Stimulated activated naive CD8-positive, alpha-beta T cell treated with anti-CD3 and anti-CD28 coated beads, Interleukin-15, Interleukin-2, amounts not matched to agents 100 U/mL and 50 U/mL, for 24 hours (primary cell): ENCODE measurements around the gene NOC2L.
"Not testable (repeated sequence)": the region's sequence is repeated elsewhere in the genome, so short reads cannot be mapped to it uniquely, and the experiment has no call there.

Source experiments
- ATAC-seq: fragments of 150-1000 bp; cut with Tn5 transposase; one replicate; pipeline ENCODE4 v1.10.0; 2021
- DNase-seq: peaks from one replicate; pipeline ENCODE4 v3.0.0; 2021

Gene NOC2L

DNA sequence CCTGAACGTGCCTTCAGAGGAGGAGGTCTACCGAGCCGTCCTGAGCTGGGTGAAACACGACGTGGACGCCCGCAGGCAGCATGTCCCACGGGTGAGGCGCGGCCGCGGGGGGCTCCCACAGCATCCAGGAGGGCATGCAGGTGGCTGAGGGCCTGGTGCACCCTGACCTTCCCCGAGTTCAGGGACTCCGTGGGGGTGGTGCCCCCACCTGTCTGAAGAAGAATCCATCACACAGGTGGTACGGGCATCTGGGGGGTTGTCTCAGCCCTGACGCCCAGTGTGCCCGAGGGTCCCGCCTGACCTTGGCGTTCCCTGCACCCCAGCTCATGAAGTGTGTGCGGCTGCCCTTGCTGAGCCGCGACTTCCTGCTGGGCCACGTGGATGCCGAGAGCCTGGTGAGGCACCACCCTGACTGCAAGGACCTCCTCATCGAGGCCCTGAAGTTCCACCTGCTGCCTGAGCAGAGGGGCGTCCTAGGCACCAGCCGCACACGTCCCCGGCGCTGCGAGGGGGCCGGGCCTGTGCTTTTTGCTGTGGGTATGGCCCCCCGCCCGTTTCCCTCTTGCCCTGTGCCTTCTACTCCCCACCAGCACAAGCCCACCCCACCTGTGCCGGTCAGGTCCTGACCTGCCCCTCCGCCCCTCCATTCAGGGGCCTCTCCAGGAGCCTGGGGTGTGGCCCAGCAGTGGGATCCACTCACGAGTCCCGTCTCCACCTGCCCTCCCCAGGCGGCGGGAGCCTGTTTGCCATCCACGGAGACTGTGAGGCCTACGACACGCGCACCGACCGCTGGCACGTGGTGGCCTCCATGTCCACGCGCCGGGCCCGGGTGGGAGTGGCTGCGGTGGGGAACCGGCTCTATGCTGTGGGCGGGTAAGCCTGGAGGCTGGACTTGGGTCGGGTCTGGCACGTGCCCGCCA, 3.6 kb upstream of the NOC2L start:
- no peak for ATAC-seq
- no peak for DNase-seq

DNA sequence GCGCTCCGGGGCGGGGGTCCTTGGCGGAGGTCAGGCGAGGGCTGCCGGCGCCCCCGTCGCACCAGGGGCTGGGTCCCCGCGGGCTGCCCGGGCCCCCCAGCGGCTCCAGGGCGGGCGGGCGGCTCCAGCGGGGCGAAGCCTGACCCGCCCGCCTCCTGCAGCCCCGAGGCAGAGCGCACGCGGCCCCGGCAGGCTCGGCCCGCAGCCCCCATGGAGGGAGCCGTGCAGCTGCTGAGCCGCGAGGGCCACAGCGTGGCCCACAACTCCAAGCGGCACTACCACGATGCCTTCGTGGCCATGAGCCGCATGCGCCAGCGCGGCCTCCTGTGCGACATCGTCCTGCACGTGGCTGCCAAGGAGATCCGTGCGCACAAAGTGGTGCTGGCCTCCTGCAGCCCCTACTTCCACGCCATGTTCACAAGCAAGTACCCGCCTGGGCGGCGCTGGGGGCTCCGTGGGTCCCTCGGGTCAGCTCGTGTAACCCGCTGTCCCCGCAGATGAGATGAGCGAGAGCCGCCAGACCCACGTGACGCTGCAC, 2.1 kb upstream of the NOC2L start:
- no peak for DNase-seq
- no peak for ATAC-seq

DNA sequence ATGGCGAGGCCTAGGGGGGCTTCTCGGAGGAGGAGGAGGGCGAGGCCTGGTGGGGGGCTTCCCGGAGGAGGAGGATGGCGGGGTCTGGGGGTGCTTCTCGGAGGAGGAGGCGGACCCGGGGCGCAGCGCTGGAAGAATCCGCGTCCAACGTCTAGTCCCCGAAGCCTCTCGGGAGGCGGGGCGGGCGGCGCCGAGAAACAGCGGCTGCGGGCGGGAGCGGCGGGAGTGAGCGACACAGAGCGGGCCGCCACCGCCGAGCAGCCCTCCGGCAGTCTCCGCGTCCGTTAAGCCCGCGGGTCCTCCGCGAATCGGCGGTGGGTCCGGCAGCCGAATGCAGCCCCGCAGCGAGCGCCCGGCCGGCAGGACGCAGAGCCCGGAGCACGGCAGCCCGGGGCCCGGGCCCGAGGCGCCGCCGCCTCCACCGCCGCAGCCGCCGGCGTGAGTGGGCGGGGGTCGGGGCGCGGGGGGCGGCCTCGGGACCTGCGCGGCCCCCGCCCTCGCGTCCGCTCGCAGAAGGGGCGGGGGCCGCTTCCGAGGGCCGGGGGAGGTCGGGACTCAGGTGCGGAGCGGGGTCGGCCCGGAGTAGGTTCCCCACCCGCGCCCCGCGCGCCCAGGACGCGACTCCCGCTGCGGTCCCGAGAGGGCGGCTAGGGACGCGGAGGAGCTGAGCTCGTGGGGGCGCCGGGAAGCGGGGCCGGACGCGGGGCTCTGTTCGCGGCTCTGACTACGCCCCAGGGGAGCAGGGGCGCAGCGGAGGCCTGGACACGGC, 1.5 kb upstream of the NOC2L start, which contains the start of gene KLHL17:
KLHL17 (plus strand) TSS at position 222 of the 769 bp plus-strand sequence; CDS start at position 332, 110 bp downstream.
- ATAC-seq (peak; percentile 53), DNase-seq (peak; percentile 90)

DNA sequence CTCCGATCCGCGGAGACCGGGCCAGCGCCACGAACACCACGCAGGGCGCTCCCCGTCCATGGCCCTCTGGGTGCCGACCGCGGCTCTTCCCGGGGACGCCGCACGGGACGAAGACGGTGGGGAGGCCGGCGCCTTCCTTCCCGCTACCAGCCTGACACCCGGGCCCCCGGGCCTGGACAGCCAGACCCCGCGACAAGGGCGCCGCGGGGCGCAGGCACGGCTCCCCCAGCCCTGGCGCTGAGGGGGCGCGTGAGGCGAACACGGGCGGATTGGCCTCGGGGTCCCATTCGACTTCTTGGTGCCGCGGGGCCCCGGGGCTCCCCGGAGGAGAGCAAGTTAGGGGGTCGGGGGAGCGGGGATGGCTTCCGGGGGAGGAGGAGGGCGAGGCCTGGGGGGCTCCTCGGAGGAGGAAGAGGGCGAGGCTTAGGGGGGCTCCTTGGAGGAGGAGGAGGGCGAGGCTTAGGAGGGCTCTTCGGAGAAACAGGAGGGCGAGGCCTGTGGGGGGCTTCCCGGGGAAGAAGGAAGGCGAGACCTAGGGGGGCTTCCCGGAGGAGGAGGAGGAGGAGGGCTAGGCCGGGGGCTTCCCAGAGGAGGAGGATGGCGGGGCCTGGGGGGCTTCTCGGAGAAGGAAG, 791 bp upstream of the NOC2L start:
- ATAC-seq (no peak), DNase-seq (peak; percentile 30)

DNA sequence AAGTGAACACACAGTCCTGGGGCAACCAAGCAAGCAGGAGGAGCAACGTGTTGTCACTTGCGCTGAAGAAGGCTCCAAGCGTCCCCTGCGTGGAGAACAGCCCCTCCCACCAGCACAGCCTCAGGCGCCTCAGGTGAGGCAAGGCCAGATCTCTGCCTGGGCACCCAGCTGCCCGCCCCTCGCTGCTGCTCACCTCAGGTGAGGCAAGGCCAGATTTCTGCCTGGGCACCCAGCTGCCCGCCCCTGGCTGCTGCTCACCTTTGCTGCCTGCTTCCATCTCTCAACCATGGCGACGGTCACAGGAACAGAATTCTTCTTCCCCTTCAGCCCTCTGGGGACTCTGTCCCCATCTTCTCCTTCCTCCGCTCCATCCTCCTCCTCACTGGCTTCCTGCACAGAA, 2.4 kb downstream of the NOC2L start:
- ATAC-seq (no peak), DNase-seq (no peak)

DNA sequence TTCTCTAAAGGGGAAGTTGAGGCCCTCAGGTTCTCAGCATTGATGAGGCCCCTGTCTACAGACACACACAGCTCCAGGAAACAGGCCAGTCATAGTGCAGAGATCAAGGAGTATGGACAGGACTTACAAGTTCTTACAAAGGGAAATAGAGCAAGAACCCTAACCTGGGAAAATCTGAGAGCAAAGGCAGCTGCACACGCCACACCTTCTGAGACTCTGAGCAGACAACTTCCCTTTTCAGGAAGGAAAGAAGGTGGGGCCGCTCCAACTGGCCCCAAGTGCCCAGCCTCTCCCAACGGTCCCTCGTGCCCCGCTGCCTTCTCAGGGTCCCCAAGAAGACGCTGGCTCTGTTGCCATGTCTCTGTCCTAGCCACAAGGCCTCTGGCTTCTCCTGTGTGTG, 3.6 kb downstream of the NOC2L start:
- DNase-seq (no peak), ATAC-seq (no peak)

DNA sequence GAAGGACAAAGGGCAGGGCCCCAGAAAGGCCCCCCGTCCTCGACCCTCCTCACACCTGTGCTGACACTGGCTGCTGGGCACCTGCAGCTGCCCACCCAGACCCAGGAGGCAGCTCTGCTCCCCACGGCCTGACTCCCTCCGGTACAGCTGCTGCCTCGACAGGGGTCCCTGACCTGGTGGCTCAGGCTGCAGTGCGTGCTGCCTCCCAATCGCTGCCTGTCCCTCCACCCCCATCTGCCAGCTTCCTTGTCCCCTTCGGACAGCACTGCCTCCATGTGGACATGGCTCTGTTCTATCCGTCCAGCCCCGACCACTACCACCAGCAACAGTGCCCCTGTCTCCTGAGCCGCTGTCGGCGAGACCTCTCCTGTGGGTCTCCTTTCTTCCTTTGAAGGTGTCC, 4.1 kb downstream of the NOC2L start:
- no peak for DNase-seq
- no peak for ATAC-seq

DNA sequence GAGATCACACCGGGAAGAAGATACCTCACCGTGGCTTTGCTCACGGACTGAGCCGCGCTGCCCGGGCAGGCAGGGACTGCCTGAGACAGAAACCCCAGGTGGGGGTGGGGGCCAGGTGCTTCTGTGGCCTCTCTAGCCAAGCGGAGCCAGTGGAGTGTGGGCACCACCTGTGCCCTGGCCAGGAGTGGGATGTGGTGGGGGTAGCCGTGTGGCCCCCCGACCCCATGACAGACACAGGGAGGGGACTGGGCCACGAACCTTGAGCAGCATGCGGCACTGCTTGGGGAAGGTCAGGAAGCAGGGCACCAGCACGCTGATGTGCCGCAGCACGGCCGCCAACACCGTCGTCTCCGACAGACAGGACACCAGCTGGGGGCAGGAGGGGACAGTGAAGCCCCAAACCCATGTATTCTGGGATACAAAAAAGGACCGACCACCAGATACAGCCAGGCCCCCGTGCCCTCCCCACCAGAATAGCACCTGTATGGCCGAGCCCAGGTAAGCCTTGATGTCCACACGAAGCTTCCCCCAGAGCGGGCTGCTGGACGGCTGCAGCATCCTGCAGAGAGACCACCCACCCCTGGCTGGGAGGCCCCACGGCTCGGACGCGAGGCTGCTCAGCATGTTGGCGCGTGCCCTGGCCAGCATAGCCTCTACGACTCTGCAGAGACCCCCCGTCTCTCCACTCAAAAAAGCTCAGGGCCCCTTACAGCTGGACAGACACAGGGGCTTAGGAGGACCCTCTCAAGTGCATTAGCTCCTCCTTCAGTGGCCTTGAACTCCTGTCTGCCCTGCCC, 5.3 kb downstream of the NOC2L start:
- DNase-seq (no peak), ATAC-seq (no peak)

DNA sequence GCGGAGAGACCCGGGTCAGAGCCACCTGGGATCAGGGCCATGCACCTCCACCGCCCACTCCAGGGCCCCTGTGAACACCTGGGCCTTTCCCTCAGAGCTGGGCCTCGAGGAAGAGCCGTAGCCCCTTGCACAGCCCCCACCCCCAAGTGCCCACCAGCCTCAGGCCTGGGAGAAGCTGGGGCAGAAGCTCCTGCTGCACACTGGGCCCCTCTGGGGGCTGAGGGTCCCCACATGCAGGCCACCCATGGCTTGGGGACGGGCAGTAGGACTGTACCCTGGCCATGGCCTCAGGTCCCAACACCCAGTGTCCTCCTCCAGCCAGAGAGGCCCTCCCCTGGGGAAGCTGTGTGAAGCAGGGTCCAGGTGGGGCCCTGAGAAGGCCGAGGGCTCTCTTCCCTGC, 6.5 kb downstream of the NOC2L start:
- ATAC-seq (no peak), DNase-seq (no peak)

DNA sequence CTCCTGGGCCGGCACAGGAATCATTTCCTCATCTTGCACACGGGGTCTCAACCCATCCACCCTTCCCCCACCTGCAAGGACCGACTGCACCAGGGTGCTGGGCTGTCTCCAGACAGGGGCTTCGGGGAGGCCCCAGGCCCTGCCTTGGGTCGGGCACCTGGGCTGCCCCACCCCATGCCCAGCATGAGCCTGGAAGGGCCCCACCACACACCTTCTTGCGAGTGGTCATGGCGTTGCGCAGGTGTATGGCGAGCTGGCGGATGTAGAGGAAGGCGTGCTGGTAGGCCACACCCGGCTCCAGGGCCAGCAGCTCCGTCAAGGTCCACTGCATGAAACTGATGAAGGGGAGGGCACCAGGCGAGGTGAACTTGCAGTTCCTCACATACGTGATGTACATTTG, 6.9 kb downstream of the NOC2L start:
- ATAC-seq (no peak), DNase-seq (no peak)

DNA sequence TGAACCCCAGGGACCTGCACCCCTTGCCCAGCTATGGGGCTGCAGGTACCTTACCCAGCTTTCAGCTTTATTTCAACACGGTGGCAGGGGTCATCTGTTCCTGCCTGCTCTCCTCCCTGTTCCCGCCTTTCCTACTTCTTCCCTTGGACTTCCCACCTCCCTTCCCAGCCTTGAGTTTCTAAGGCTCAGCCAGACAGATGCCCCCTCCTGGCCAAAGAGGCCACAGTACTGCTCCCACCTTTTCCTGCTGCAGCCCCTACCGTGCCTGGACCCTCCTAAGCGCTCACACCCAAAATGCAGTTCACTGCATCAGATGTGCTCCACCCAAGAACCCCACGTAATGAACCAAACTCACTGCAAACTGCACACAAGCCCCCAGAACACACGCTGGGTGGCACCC, 7.7 kb downstream of the NOC2L start:
- no peak for DNase-seq
- ATAC-seq, result no peak

DNA sequence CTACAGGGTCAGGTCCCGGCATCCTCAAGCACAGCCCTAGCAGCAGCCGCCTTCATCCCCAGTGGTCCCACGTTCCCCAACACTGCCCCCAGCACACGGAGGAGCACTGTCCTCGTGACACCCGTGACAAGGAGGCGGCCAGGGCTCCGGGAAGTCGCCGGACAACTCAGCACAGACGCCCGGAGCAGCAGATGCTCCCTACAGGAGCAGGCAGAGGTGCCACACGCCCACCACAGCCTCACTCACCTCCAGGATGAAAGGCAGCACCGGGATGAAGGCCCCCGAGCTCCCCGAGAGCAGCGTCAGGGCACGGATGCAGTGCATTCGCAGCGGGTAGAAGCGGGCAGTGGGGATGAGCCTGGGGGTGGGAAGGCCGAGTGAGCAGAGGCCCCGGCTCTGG, 8.2 kb downstream of the NOC2L start:
- DNase-seq (no peak), ATAC-seq (no peak)

DNA sequence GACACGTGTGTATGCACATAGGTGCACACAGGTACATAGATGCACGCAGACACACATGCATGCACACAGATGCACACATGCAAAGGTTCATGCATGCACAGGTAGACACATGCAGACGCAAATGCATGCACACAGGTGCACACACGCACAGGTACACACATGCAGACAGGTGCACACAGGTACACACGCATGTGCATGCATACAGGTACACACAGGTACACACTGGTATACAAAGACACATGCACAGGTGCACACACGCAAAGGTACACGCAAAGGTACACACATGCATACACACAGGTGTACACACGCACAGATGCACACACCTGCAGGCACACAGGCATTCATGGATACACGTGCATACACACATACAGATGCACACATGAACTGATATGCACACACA, 8.8 kb downstream of the NOC2L start:
- ATAC-seq (no peak), DNase-seq (no peak)

DNA sequence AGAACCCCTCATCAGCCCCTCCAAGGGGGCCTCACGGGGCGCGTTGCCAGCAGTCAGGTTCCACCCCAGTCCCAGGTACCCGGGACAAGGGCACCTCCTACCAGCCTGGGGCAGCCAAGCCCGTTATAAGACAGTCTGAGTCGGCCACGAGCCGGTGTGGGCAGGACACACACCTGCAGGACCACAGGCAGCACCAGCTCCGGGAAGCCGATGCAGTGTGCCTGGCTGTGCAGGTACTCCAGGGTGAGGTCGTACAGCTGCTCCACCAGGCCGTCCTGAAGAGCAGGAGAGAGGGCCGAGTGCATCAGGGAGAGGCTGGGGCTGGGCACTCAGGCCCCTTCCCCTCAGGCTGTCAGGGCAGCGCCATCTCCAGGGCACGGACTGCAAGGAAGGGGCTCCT, 11.1 kb downstream of the NOC2L start:
- ATAC-seq, result no peak
- no peak for DNase-seq

DNA sequence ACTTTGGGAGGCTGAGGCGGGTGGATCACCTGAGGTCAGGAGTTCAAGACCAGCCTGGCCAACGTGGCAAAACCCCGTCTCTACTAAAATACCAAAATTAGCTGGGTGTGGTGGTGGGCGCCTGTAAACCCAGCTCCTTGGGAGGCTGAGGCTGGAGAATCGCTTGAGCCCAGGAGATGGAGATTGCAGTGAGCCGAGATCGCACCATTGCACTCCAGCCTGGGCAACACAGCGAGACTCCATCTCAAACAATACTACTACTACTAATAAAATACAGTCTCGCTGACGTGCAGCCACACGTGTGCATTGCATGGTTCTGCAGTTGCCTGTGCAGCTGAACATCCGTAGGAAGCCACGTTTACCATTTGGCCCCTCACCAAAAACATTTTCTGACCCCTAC, 12.2 kb downstream of the NOC2L start:
- DNase-seq, ATAC-seq: not testable (repeated sequence)

DNA sequence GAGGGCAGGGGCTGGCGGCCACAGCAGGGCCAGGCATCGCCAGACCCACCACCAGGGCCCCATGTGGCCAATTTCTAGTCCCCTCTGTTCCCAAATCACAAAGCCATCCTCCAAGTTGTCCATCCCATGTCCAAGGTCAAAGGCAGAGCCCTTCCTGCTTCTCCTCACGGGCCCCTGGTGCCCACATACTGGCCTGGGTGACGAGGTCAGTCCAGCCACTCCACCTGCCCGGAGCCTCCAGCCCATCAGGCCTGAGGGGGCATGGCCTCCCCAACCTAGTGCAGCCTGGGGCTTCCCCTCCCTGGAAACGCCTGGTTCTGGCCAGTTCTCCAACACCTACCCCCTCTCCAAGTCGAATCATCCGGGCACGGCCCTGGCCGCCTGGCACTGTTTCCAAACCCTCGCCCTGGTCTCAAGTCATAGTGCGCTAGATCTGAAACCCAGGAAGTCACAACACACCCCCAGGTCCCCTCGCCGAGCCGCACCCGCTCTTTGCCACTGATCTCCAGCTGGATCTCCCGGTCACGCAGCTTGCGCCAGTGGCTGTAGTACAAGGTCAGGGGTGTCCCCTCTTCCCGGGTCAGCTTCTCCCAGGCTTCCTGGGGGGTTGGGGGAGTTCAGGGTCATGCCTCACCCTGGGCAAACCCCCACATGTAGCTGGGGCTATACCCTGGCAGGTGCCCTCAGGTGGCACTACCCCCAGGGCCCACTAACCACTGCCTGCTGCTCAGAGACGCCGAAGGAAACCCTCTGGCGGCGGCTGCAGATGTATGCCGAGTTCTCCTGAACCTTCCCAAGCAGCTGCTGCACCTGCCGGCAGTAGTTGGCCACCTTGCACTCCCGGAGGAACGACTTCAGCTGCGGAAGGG, 13.1 kb downstream of the NOC2L start:
- no peak for ATAC-seq
- no peak for DNase-seq

DNA sequence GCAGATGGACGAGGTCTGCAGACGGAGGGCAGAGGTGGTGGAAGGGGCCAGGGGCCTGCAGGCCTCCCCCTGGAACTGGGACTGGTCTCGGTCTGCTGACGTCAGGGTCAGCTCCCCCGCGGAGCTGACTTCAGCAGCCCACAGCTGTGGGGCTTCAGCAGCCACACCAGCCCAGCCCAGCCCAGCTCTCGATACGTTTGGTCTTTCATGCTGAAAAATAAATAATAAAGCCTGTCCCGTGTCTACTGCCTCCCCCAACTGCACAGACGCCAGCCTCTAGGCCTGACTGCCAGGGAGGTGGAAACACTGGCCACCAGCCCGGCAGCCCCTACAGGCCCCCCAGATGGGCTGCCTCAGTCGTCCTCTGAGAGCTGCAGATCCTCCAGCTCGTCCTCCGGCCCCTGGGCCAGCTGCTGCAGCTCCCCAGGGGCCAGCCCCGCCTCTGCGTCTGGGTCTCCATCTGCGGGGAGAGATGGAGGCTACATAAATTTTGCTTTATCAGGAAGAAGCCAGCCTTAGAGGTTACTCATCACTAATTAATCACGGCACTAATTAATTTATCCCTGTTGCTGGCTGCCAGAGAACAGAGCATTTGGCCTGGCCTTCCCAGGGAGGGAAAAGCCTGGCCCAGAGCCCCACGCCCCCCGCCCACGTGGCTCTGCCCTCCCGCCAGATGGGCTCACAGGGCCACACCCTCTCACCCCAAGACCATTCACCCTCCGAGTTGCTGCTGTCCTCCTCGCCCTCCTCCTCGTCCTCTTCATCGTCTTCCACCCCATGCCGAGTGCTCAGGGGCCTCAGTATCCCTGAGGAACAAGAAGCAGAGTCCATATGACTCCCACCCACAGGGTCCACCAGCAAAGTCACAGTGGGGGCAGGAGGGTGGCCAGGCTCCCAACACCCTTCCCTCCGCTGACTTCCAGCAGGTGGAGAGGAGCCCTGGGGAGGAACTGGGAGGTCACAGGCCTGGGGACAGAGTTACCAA, 14.4 kb downstream of the NOC2L start:
- ATAC-seq (no peak), DNase-seq (no peak)

DNA sequence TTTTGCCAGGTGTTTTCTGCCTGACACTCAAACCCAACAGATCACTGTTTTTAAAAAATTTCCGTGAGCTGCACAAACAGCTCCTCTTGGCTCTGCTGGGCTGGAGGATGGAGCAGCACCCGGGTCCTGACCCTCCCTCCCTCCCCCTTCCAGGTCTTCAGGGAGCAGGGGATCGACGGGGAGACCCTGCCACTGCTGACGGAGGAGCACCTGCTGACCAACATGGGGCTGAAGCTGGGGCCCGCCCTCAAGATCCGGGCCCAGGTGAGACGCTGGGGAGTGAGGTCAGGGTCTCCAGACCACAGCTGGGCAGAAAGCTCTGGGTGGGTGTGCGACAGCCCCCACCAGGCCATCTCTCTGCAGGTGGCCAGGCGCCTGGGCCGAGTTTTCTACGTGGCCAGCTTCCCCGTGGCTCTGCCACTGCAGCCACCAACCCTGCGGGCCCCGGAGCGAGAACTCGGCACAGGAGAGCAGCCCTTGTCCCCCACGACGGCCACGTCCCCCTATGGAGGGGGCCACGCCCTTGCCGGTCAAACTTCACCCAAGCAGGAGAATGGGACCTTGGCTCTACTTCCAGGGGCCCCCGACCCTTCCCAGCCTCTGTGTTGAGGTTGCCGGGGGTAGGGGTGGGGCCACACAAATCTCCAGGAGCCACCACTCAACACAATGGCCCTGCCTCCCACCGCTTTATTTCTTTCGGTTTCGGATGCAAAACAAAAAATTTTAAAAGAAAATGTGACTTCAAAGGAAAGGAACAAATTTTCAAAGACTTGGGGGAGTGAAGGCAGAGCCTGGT, 15.3 kb downstream of the NOC2L start:
- DNase-seq (no peak), ATAC-seq (no peak)
